ENCODE measurements around the gene ENG. TPM values are rescaled to one million over a fixed set of nuclear protein-coding genes. Genes with fewer than 3 reads are reported as not detected.

The ENG gene
- total RNA-seq, 1 donor from 2014 or later: 675 TPM

GRCh38 chr9:127769929-127770582 is 84.4 kb downstream of the ENG start:
- intact Hi-C loops (cut with DNase I): loop anchor here (2.0 kb wide), 1 partner anchor 157 kb away; the partner anchor contains the start of gene STXBP1
- H3K27ac ChIP-seq: peak overlapping the region in 1 of 2 donors; percentile 59
- TF ChIP-seq CTCF (IDR thresholded peaks at IDR 0.05): no peak
- H3K4me1 ChIP-seq: peaks cover 3 to 8% of the 10 kb centered on the region in 2 donors
- H3K27me3 ChIP-seq: no peaks in the 10 kb centered on the region
- peak overlapping the region; percentile 62 to 64 for H3K4me3 ChIP-seq
- DNase-seq (ENCODE audit: low spot score in 2 of 2): no peak
- no peaks in the 10 kb centered on the region for H3K36me3 ChIP-seq
- no peaks in the 10 kb centered on the region for H3K9me3 ChIP-seq

- TF ChIP-seq CTCF (IDR thresholded peaks at IDR 0.05): no peak
- H3K27me3 ChIP-seq: no peaks in the 10 kb centered on the region
- H3K4me3 ChIP-seq: no peak overlapping the region
- no peaks in the 10 kb centered on the region for H3K9me3 ChIP-seq
- intact Hi-C loops (cut with DNase I): no loop called here
- peaks cover 3 to 8% of the 10 kb centered on the region in 2 donors for H3K4me1 ChIP-seq
- no peak overlapping the region for H3K27ac ChIP-seq
- no peak for DNase-seq (ENCODE audit: low spot score in 2 of 2)
- no peaks in the 10 kb centered on the region for H3K36me3 ChIP-seq
These were observed 85.4 kb downstream of the ENG start for GRCh38 chr9:127769101-127769500.

GRCh38 chr9:127768698-127769097 is 85.8 kb downstream of the ENG start:
- intact Hi-C loops (cut with DNase I): no loop called here
- TF ChIP-seq CTCF (IDR thresholded peaks at IDR 0.05): no peak

GRCh38 chr9:127767909-127768331 is 86.5 kb downstream of the ENG start:
- no peaks in the 10 kb centered on the region for H3K9me3 ChIP-seq
- peaks cover 3 to 8% of the 10 kb centered on the region in 2 donors for H3K4me1 ChIP-seq
- intact Hi-C loops (cut with DNase I): no loop called here
- no peaks in the 10 kb centered on the region for H3K36me3 ChIP-seq
- TF ChIP-seq CTCF (IDR thresholded peaks at IDR 0.05): no peak
- DNase-seq (ENCODE audit: low spot score in 2 of 2): no peak
- no peak overlapping the region for H3K4me3 ChIP-seq
- no peaks in the 10 kb centered on the region for H3K27me3 ChIP-seq
- peak overlapping the region in 1 of 2 donors; percentile 35 for H3K27ac ChIP-seq

More at GRCh38 chr9:127768698-127769097, 85.8 kb downstream of the ENG start:
- Histone ChIP-seq H3K27me3 (no peaks in the 10 kb centered on the region), H3K9me3 (no peaks in the 10 kb centered on the region), H3K4me1 (peaks cover 3 to 8% of the 10 kb centered on the region in 2 donors), H3K36me3 (no peaks in the 10 kb centered on the region), H3K27ac (peak overlapping the region in 1 of 2 donors; percentile 35), H3K4me3 (no peak overlapping the region)
- DNase-seq (ENCODE audit: low spot score in 2 of 2): no peak

DNA sequence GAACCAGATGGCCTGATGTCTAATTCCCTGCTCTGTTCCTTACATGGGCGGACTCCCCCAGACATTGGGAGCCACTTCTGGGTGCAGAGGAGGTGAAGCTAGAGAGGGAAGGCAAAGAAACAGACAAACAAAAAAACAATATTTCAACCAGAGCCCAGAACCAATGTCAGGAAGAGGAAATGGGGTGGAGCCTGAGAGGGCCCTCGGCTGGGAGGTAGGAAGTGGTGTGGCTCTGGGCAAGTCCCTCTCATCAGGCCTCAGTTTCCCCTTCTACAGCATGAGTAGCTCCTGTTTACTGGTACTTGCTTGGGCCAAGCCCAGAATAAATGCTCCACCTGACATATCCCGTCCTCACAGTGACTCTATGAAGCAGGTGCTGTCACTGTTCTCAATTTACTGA is 87.0 kb downstream of the ENG start:
- H3K27ac ChIP-seq: peak overlapping the region in 1 of 2 donors; percentile 35
- no peaks in the 10 kb centered on the region for H3K9me3 ChIP-seq
- no peak for DNase-seq (ENCODE audit: low spot score in 2 of 2)
- intact Hi-C loops (cut with DNase I): no loop called here
- H3K4me1 ChIP-seq: peaks cover 3 to 8% of the 10 kb centered on the region in 2 donors
- no peak overlapping the region for H3K4me3 ChIP-seq
- TF ChIP-seq CTCF (IDR thresholded peaks at IDR 0.05): no peak
- no peaks in the 10 kb centered on the region for H3K36me3 ChIP-seq
- no peaks in the 10 kb centered on the region for H3K27me3 ChIP-seq
